ENCODE results near the gene AGTRAP. TPM values are rescaled to one million over a fixed set of nuclear protein-coding genes. Genes with fewer than 3 reads are reported as not detected.

The AGTRAP gene
- total and polyA plus RNA-seq, 2 of the 4 experiments (the other 2 are of a cell fraction) = 21.5 to 57.7 TPM

DNA sequence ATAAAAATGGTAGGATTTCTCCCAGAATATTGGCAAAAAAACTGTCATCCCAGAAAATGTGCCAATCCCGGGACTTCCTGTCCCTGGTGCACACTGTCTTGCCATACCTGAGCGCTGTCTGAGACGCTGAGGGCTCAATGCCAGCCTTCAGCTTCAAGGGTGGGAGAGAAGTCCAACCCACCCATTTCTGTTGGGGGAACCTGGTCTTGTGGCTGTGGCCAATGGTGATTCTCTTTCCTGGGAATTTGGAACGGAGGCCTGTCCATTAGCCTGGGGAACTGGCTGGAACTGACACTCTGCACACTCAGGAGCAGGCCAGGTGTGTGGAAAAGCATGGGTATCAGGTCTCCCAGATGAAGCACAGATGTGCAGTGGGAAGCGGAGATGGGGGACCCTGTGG is 63.2 kb downstream of the AGTRAP start (continued):
- TF ChIP-seq, protein P1, sequence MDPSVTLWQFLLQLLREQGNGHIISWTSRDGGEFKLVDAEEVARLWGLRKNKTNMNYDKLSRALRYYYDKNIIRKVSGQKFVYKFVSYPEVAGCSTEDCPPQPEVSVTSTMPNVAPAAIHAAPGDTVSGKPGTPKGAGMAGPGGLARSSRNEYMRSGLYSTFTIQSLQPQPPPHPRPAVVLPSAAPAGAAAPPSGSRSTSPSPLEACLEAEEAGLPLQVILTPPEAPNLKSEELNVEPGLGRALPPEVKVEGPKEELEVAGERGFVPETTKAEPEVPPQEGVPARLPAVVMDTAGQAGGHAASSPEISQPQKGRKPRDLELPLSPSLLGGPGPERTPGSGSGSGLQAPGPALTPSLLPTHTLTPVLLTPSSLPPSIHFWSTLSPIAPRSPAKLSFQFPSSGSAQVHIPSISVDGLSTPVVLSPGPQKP (IDR thresholded peaks at IDR 0.05; ENCODE audit: borderline replicate concordance, low read depth, low read length) = no peak

DNA sequence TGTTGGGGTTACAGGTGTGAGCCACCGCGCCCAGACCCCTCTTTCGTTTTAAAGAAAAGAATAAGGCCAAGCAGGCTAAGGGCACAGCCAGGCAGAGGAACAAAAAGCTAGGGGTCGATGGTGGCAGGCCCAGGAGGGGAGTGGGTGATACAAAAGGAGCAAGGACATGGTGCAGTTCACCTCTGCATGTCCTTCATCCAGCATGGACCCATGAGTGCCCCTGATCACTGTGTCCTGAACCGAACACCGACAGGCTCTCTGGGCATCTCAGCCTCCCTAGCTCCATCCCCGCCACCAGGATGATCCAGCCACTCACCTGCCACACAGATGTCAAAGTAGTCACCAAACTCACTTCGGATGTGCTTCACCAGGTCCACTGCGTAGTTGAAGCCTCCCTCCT is 64.0 kb downstream of the AGTRAP start:
- Histone ChIP-seq H3K79me1 (ENCODE audit: low read depth in 1 of 2, low read length in 2 of 2) (peaks cover 1 to 34% of the 10 kb centered on the region in 2 experiments; a peak in 3 of 4 replicates), H4K91ac (ENCODE audit: insufficient read depth, low read depth, low read length) (no peak overlapping the region), H3K27me3 (ENCODE audit: control insufficient read depth, insufficient read depth, low read length) (no peaks in the 10 kb centered on the region), H4K20me1 (ENCODE audit: insufficient read depth, low read length) (no peaks in the 10 kb centered on the region), H3K36me3 (ENCODE audit: control insufficient read depth, insufficient read depth, low read length) (peaks cover 33% of the 10 kb centered on the region), H3K27ac (ENCODE audit: insufficient read depth, low read length) (no peak overlapping the region), H3K4me3 (ENCODE audit: insufficient read depth, low read depth, low read length) (no peak overlapping the region), H3K4me2 (ENCODE audit: low read depth, low read length) (no peak overlapping the region), H2AFZ (replicated peaks; ENCODE audit: low read length, poor library complexity) (no peak overlapping the region), H2BK15ac (ENCODE audit: low read depth, low read length) (no peak overlapping the region), H2AK5ac (ENCODE audit: low read depth, low read length) (no peak overlapping the region), H2BK20ac (ENCODE audit: low read depth, low read length) (no peak overlapping the region), H4K5ac (ENCODE audit: low read depth, low read length) (no peak overlapping the region), H3K9ac (ENCODE audit: low read depth, low read length) (no peak overlapping the region), H4K8ac (ENCODE audit: low read depth in 2 of 2, low read length in 2 of 2) (no peak overlapping the region), H2AK9ac (replicated peaks; ENCODE audit: low read depth, low read length, poor library complexity) (no peak overlapping the region), H3K4ac (ENCODE audit: low read depth, low read length) (no peak overlapping the region), H3K23ac (ENCODE audit: low read depth, low read length) (no peak overlapping the region), H3K4me1 (ENCODE audit: control insufficient read depth, insufficient read depth, low read length) (peaks cover 15% of the 10 kb centered on the region), H2BK120ac (ENCODE audit: low read depth, low read length) (no peak overlapping the region), H3K56ac (ENCODE audit: extremely low read depth, insufficient read depth, low read length) (no peak overlapping the region), H3K9me1 (ENCODE audit: insufficient read depth, low read length) (peaks cover 6% of the 10 kb centered on the region; the same call in 1 of the 2 replicates), H3K18ac (ENCODE audit: low read depth, low read length) (no peak overlapping the region), H3K9me3 (ENCODE audit: control insufficient read depth, insufficient read depth, low read length) (no peaks in the 10 kb centered on the region), H2BK5ac (ENCODE audit: low read depth, low read length, poor library complexity, severe bottlenecking) (no peak overlapping the region), H3K14ac (replicated peaks; ENCODE audit: low read depth, low read length) (no peak overlapping the region)
- in situ Hi-C loops (cut with MboI; ENCODE audit: low sequenced_read_pairs) (no loop called here), dilution Hi-C loops (cut with HindIII; ENCODE audit: low sequenced_read_pairs, unreplicated experiment) (no loop called here), intact Hi-C loops (cut with micrococcal nuclease) (loop anchor here (5.0 kb wide), 1 partner anchor 118 kb away; the partner anchor contains the start of gene MAD2L2)
- BruUV-seq (replicated peaks) = no TSS peak
- ChIA-PET POLR2A (ENCODE audit: unreplicated experiment) (no interaction called here), CTCF (no interaction called here)
- ATAC-seq (ENCODE audit: low read depth) (no peak), DNase-seq (no peak)
- WGBS, 2 experiments (ENCODE audit: extremely low coverage in 2 of 2, insufficient read length in 1 of 2) = no CpG with 5 or more reads among the region's 9 CpGs
- TF ChIP-seq CHD1 (IDR thresholded peaks at IDR 0.05; ENCODE audit: low read depth, low read length) = no peak
- no peak for TF ChIP-seq CEBPB (IDR thresholded peaks at IDR 0.05; ENCODE audit: low read depth, low read length)
- no peak for TF ChIP-seq MAZ (IDR thresholded peaks at IDR 0.05; ENCODE audit: borderline replicate concordance, low read depth, low read length)
- no peak for TF ChIP-seq RCOR1 (IDR thresholded peaks at IDR 0.05; ENCODE audit: insufficient replicate concordance, low read length)
- TF ChIP-seq, protein P1 (IDR thresholded peaks at IDR 0.05; ENCODE audit: borderline replicate concordance, low read depth, low read length) = no peak
- no peak for TF ChIP-seq RAD21 (IDR thresholded peaks at IDR 0.05; ENCODE audit: low read length)
- TF ChIP-seq CTCF (conservative IDR thresholded peaks at IDR 0.05; ENCODE audit: low read depth, low read length) = no peak
- no peak for TF ChIP-seq USF2 (IDR thresholded peaks at IDR 0.05; ENCODE audit: low read depth, low read length)
- no peak for TF ChIP-seq BHLHE40 (IDR thresholded peaks at IDR 0.05; ENCODE audit: low read depth, low read length)
- no peak for TF ChIP-seq MAFK (IDR thresholded peaks at IDR 0.05; ENCODE audit: low read depth, low read length)
- no peak for TF ChIP-seq FOS (IDR thresholded peaks at IDR 0.05; ENCODE audit: low read depth, low read length)
- TF ChIP-seq MXI1 (IDR thresholded peaks at IDR 0.05; ENCODE audit: borderline replicate concordance, low read depth, low read length) = no peak

Measured in IMR-90 (cell line).